ENCODE measurements around the gene GFER. TPM values are rescaled to one million over a fixed set of nuclear protein-coding genes. Genes with fewer than 3 reads are reported as not detected.

The GFER gene
- polyA plus RNA-seq, 3 donors = 8.1 to 22.7 (median 22.4) TPM

DNA sequence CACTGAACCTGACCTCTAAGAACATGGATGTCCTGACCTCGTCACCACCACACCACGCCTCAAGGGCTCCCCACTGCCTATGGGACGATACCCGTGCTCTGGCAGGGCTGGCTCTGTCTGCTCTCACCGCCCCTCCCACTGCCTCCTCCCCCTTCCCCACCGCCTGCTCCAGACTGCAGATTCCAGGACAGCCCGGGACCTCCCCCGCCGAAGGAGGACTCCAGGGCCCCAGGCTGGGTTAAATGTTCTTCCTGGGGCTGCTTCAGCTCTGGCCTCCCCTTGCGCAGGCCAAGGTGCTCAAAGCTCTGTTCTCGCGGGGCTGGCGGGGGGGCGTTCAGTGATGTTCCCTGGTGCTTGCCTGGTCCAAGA lies 38.7 kb downstream of the GFER start:
- Histone ChIP-seq H3K79me2 (ENCODE audit: insufficient read depth, low read length) (no peaks in the 10 kb centered on the region), H3K9me3 (replicated peaks in 1 of 2; ENCODE audit: control insufficient read depth in 1 of 2, insufficient read depth in 1 of 2, low read length in 2 of 2) (peaks cover 0 to 4% of the 10 kb centered on the region in 2 donors), H2AFZ (ENCODE audit: insufficient read depth, low read depth, low read length, poor library complexity, severe bottlenecking) (peak overlapping the region; percentile 81), H3K36me3 (replicated peaks in 1 of 2; ENCODE audit: control insufficient read depth in 1 of 2, insufficient read depth in 2 of 2, low read length in 2 of 2) (no peaks in the 10 kb centered on the region), H3K4me2 (replicated peaks; ENCODE audit: extremely low read depth, low read length, poor library complexity, severe bottlenecking) (peak overlapping the region; percentile 80), H3K27me3 (ENCODE audit: control insufficient read depth in 2 of 2, insufficient read depth in 2 of 2, low read length in 2 of 2) (peaks cover 23 to 58% of the 10 kb centered on the region in 2 donors), H4K20me1 (ENCODE audit: insufficient read depth, low read length) (no peaks in the 10 kb centered on the region), H3K4me1 (ENCODE audit: control insufficient read depth in 1 of 2, insufficient read depth in 2 of 2, low read length in 2 of 2) (peaks cover 15 to 32% of the 10 kb centered on the region in 2 donors), H3K4me3 (replicated peaks in 1 of 3; ENCODE audit: low read depth in 2 of 3, low read length in 3 of 3) (peak overlapping the region in 2 of 3 experiments; percentile 17 to 72), H3K27ac (ENCODE audit: low read depth in 1 of 2, low read length in 2 of 2) (no peak overlapping the region), H3K9ac (ENCODE audit: insufficient read depth, low read length, poor library complexity, severe bottlenecking) (peak overlapping the region; percentile 24)
- peaks cover 23% of the 10 kb centered on the region for H3K4me1 Mint-ChIP-seq
- WGBS (ENCODE audit: insufficient coverage) = 2% methylated on average over 13 of the region's 14 CpGs
- peaks cover 5 to 6% of the 10 kb centered on the region in 2 donors for H3K36me3 Mint-ChIP-seq
- peaks cover 3 to 21% (median 11%) of the 10 kb centered on the region in 7 donors for H3K9me3 Mint-ChIP-seq
- peak overlapping the region; percentile 80 to 84 for H3K4me3 Mint-ChIP-seq
- peak in 2 of 3 donors; percentile 30 to 37 for DNase-seq
- peak overlapping the region in 1 of 7 donors; percentile 66 for H3K27ac Mint-ChIP-seq
- peaks cover 45 to 80% (median 71%) of the 10 kb centered on the region in 3 donors for H3K27me3 Mint-ChIP-seq (ENCODE audit: low read depth in 3 of 3)
- intact Hi-C loops (cut with micrococcal nuclease) = loop anchor here in 1 of 2 donors (5.0 kb wide), 1 partner anchor 130 kb away; no protein-coding TSS in a partner anchor
- TF ChIP-seq CTCF (IDR thresholded peaks at IDR 0.05) = no peak

DNA sequence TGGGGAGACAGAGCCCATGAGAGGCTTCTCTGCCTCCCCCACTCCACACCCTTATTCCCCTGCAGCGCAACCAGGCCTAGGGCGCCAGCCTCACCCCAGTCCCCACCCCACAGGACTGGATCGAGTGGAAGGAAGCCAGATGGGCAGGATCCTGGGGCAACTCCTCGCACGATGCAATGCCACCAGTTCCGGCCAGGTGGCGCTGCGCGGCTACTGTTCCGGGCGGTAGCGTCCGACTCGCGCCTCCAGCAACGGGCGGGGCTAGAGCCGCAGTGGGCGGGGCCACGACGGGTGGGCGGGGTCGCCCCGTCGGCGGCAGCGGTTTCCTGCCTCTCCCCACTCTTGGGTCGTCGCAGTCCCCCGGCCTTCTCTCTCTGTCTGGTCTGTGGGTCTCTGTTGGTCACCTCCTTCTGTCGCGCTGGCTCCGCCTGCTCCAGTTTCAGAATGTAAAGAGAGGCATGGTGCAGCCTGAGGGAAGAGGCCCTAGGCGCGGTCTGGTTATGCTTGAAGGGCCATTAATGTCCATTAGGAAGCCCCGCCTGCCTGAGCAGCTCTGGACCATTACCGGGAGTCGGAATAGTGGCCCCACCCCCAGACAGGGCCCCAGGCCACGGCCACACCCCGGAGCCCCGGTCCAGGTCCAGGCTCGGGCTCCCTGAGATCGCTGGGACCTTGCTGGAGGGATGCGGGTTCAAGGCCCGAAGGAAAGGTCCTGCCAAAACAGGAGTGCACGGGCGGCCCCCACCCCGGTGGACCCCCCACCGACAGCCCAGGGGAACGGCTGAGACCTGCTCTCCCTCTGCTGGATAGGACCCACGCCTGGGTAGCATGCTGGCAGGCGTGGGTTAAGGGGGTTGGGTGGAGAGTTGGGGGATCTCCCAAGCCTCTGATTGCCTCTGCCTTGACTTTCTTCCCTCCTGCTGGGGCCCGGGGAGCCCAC lies 39.4 kb downstream of the GFER start:
- intact Hi-C loops (cut with micrococcal nuclease) = loop anchor here in 1 of 2 donors (5.0 kb wide), 1 partner anchor 129 kb away; no protein-coding TSS in a partner anchor
- H3K4me3 Mint-ChIP-seq = peak overlapping the region; percentile 80 to 92

More for the DNA sequence above, 39.4 kb downstream of the GFER start:
- Histone ChIP-seq H3K4me2 (replicated peaks; ENCODE audit: extremely low read depth, low read length, poor library complexity, severe bottlenecking) (peak overlapping the region; percentile 80), H3K4me3 (replicated peaks in 1 of 3; ENCODE audit: low read depth in 2 of 3, low read length in 3 of 3) (peak overlapping the region; percentile 5 to 72 (median 47)), H2AFZ (ENCODE audit: insufficient read depth, low read depth, low read length, poor library complexity, severe bottlenecking) (peak overlapping the region; percentile 81), H3K36me3 (replicated peaks in 1 of 2; ENCODE audit: control insufficient read depth in 1 of 2, insufficient read depth in 2 of 2, low read length in 2 of 2) (no peaks in the 10 kb centered on the region), H3K27me3 (ENCODE audit: control insufficient read depth in 2 of 2, insufficient read depth in 2 of 2, low read length in 2 of 2) (peaks cover 23 to 63% of the 10 kb centered on the region in 2 donors), H3K4me1 (ENCODE audit: control insufficient read depth in 1 of 2, insufficient read depth in 2 of 2, low read length in 2 of 2) (peaks cover 15 to 32% of the 10 kb centered on the region in 2 donors), H3K27ac (ENCODE audit: low read depth in 1 of 2, low read length in 2 of 2) (peak overlapping the region in 1 of 2 donors; percentile 9), H3K9ac (ENCODE audit: insufficient read depth, low read length, poor library complexity, severe bottlenecking) (peak overlapping the region; percentile 24), H3K9me3 (replicated peaks in 1 of 2; ENCODE audit: control insufficient read depth in 1 of 2, insufficient read depth in 1 of 2, low read length in 2 of 2) (peaks cover 0 to 9% of the 10 kb centered on the region in 2 donors), H3K79me2 (ENCODE audit: insufficient read depth, low read length) (no peaks in the 10 kb centered on the region), H4K20me1 (ENCODE audit: insufficient read depth, low read length) (no peaks in the 10 kb centered on the region)
- peaks cover 52 to 80% (median 72%) of the 10 kb centered on the region in 3 donors for H3K27me3 Mint-ChIP-seq (ENCODE audit: low read depth in 3 of 3)
- peaks cover 23% of the 10 kb centered on the region for H3K4me1 Mint-ChIP-seq
- H3K9me3 Mint-ChIP-seq = peaks cover 3 to 23% (median 11%) of the 10 kb centered on the region in 7 donors
- TF ChIP-seq CTCF (IDR thresholded peaks at IDR 0.05) = peak; percentile 95
- peak overlapping the region in 3 of 7 donors; percentile 68 to 89 (median 87) for H3K27ac Mint-ChIP-seq
- DNase-seq = peak; percentile 87 to 91 (median 89)
- peaks cover 5 to 6% of the 10 kb centered on the region in 2 donors for H3K36me3 Mint-ChIP-seq
- 14% methylated on average over 38 of the region's 53 CpGs for WGBS (ENCODE audit: insufficient coverage)
